ENCODE data around the gene CGB1.
"Not testable (repeated sequence)": the region's sequence is repeated elsewhere in the genome, so short reads cannot be mapped to it uniquely, and the experiment has no call there.

DNA sequence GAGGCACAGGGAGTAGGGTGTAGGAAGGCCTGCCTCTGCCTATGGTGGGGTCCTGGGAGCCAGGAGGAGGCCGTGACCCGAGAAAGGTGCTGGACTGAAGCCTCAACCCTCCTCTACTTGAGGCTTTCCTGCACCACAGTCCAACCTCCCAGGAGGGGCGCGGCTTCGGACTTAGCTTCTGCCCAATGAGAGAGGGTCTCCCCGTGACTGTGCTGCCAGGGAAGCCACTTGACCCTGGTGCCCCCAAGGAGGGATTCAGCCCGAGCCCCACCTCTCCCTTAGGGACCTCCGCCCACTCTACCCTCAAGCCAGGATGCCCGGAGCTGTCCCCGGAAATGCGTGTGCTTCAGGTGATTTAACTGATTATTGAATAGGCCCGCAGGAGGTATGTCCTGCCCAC is 12.3 kb upstream of the CGB1 start, which contains the start of gene CGB8:
- TF ChIP-seq, protein P1, sequence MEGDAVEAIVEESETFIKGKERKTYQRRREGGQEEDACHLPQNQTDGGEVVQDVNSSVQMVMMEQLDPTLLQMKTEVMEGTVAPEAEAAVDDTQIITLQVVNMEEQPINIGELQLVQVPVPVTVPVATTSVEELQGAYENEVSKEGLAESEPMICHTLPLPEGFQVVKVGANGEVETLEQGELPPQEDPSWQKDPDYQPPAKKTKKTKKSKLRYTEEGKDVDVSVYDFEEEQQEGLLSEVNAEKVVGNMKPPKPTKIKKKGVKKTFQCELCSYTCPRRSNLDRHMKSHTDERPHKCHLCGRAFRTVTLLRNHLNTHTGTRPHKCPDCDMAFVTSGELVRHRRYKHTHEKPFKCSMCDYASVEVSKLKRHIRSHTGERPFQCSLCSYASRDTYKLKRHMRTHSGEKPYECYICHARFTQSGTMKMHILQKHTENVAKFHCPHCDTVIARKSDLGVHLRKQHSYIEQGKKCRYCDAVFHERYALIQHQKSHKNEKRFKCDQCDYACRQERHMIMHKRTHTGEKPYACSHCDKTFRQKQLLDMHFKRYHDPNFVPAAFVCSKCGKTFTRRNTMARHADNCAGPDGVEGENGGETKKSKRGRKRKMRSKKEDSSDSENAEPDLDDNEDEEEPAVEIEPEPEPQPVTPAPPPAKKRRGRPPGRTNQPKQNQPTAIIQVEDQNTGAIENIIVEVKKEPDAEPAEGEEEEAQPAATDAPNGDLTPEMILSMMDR (conservative IDR thresholded peaks at IDR 0.05 in 1 of 2, IDR thresholded peaks at IDR 0.05 in 1 of 2; ENCODE audit: extremely low read depth in 1 of 2, insufficient read depth in 1 of 2, low read depth in 1 of 2, low read length in 2 of 2), result not testable (repeated sequence)
- not testable (repeated sequence) for TF ChIP-seq EZH2 (IDR thresholded peaks at IDR 0.05; ENCODE audit: borderline replicate concordance, low read length)

Data from mammary epithelial cell (primary cell).